Activated CD8-positive, alpha-beta T cell treated with anti-CD3 and anti-CD28 coated beads for 36 hours (primary cell): ENCODE measurements around the gene HOXC5. TPM values are rescaled to one million over a fixed set of nuclear protein-coding genes. Genes with fewer than 3 reads are reported as not detected.

ENCODE experiments used
- ATAC-seq: fragments of 200-7000 bp; cut with Tn5 transposase; one replicate; pipeline ENCODE4 v1.10.0; 2021; ENCODE audit warnings: mild to moderate bottlenecking, moderate library complexity
- CTCF ChIA-PET: fragments of 350-600 bp; sonication (Branson Sonifier 250); formaldehyde crosslinking; loops from one replicate; lab custom pipeline; 2021; ENCODE audit warnings: antibody characterized with exemption; lab: Charles Lee
- POLR2A ChIA-PET: fragments of 350-600 bp; sonication (Branson Sonifier 250); formaldehyde crosslinking; loops from one replicate; lab custom pipeline; 2021; ENCODE audit warnings: antibody characterized with exemption; lab: Charles Lee
- DNase-seq: peaks from one replicate; pipeline ENCODE4 v3.0.0-alpha.2; 2020
- H3K27ac Mint-ChIP-seq: one replicate; pipeline ENCODE4 v1.8.0; 2021; ENCODE audit warnings: mild to moderate bottlenecking, mixed read lengths
- H3K27me3 Mint-ChIP-seq: one replicate; pipeline ENCODE4 v1.8.0; 2021; ENCODE audit warnings: mixed read lengths
- H3K36me3 Mint-ChIP-seq: one replicate; pipeline ENCODE4 v1.8.0; 2021; ENCODE audit warnings: low read depth, mixed read lengths
- H3K4me1 Mint-ChIP-seq: one replicate; pipeline ENCODE4 v1.8.0; 2021; ENCODE audit warnings: low read depth, mixed read lengths
- H3K4me3 Mint-ChIP-seq: one replicate; pipeline ENCODE4 v1.8.0; 2021; ENCODE audit warnings: mild to moderate bottlenecking, moderate library complexity, mixed read lengths
- H3K9me3 Mint-ChIP-seq: one replicate; pipeline ENCODE4 v1.8.0; 2021; ENCODE audit warnings: mixed read lengths
- CTCF ChIP-seq: fragments of 200-600 bp; IDR thresholded peaks from one replicate; pipeline ENCODE4 v1.8.0; 2022; ENCODE audit warnings: antibody characterized with exemption, mild to moderate bottlenecking
- intact Hi-C: fragments of 100-400 bp; cut with micrococcal nuclease; formaldehyde crosslinking; loops from one replicate; pipeline ENCODE4 v1.10.0; 2022
- total RNA-seq, 2 experiments: library from RNA; stranded (reverse); gene quantifications; one replicate each; pipeline ENCODE4 v1.2.3, GENCODE V29; 2021

HOXC5 gene
- total RNA-seq, 2 experiments from 2014 or later: not detected

DNA sequence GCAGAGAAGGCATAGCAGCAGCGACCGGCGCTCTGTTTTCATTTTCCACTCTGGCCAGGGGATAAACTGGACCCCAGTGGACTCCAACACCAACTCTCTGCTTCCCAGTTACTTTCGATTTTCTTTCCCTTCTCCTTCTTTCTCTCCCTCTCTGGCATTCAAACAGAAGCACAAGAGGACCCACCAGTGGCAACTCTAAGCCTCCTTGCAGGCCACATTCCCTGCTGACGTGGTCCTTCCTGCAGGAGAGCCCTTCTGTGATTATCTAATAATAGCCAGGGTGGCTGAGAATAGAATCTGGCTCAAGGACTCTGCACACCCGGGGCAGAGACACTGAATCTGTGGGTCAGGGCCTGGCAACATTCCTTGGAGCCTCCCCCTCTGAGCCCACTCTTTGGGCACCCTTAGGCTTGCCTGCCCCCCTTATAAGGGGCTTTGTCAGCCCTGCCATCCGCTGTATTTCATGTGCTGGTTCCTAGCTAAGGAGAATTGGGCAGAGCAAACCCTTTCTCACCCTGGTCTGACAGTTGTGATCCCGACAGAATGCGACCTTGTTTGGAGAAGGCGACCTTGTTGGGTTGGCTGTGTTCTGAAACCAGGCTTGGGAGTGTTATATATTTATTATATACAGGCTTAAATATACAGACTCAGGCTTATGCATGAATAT is 12.8 kb upstream of the HOXC5 start:
- POLR2A ChIA-PET: no interaction called here
- DNase-seq: no peak
- CTCF ChIA-PET: interaction anchor here (1.5 kb wide), 1 partner anchor 189 kb away, joined by 3 read pairs; no protein-coding TSS in a partner anchor
- intact Hi-C loops: no loop called here
- Mint-ChIP-seq H3K27ac (no peak overlapping the region), H3K27me3 (peaks cover 64% of the 10 kb centered on the region), H3K9me3 (no peaks in the 10 kb centered on the region), H3K4me1 (peaks cover 9% of the 10 kb centered on the region), H3K4me3 (no peak overlapping the region), H3K36me3 (no peaks in the 10 kb centered on the region)
- ATAC-seq: no peak
- TF ChIP-seq CTCF: no peak

DNA sequence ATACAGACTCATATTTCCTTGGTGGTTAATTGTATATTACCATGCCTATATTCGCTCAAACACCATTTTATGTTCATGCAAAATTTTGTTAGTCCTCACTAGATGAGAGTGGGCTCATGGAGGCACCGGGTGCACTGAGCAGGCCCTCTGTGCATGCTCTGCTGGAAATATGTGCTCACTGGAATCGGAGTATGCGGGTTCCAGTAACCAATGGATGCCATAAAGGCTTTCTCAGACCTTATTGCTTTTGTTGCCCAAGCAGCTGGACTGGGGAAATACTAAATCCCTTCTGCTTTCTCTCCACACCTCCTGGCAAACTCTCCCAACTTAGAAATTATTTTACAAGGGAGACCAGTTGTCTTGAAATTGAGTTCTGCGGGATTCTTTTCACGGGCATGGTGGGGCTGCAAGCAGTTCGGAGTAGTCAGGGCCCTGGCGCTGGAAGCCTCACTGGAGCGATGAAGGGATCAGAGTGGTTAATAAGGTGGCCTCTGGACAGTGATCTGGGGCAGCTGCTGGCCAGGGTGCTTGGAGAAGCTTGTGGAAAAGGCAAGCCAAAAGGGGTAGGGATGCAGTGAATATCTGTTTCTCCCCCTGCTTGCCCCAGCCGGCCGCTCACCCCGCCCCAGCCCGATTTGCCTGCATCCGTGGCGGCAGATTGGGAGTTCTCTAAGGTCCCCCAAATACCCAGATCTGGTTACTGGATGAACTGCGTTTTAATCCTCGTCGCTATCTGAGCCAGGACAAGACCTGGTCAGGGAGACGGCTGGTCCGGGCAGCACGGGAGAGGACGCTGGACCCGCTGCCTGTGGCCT is 12.1 kb upstream of the HOXC5 start:
- POLR2A ChIA-PET: no interaction called here
- TF ChIP-seq CTCF: no peak
- Mint-ChIP-seq H3K4me1 (peaks cover 9% of the 10 kb centered on the region), H3K9me3 (no peaks in the 10 kb centered on the region), H3K4me3 (no peak overlapping the region), H3K27me3 (peaks cover 62% of the 10 kb centered on the region), H3K36me3 (no peaks in the 10 kb centered on the region), H3K27ac (no peak overlapping the region)
- no peak for DNase-seq
- CTCF ChIA-PET: interaction anchor here (0.6 to 1.5 kb wide), 2 partner anchors 189 to 196 kb away, joined by 3 read pairs; no protein-coding TSS in a partner anchor
- ATAC-seq: no peak
- intact Hi-C loops: no loop called here

DNA sequence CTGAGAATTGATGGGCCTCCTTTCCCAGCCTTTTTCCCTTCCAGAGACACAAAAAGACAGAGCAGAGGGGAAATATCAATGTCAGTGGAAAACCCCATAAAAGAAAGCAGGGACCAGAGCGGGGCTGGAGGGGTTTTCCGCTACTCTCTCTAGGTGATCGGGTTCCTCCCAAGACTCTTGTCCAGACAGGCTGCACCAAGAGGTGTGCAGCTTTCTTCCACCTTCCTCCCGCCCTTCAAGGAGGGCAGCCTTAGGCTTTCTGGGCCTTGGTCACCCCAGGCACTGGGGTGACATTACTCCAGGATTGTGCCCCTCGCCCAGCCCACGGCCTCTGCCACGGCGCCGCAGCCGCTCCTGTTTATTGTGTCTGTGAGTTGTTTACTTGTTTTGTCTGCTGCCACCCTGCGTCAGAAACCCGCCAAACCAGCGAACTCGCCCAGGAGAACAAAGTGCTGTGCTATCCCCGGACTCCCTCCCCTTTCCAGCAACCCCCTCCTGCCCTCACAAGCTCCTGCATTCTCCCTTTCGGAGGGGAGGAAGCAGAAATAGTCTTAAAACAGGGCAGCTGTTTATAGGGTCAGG is 11.3 kb upstream of the HOXC5 start:
- CTCF ChIA-PET: interaction anchor here (1.2 to 3.7 kb wide), 6 partner anchors 11 to 186 kb away, joined by 3 to 30 read pairs (median 16); partner anchors contain the start of genes HOXC10 and HOXC5
- ATAC-seq (no peak), DNase-seq (no peak)
- no peaks in the 10 kb centered on the region for H3K9me3 Mint-ChIP-seq
- H3K27ac Mint-ChIP-seq: no peak overlapping the region
- POLR2A ChIA-PET: interaction anchor here (1.0 to 1.3 kb wide), 2 partner anchors 24 to 184 kb away, joined by 3 read pairs; no protein-coding TSS in a partner anchor
- no peak overlapping the region for H3K4me3 Mint-ChIP-seq
- no peaks in the 10 kb centered on the region for H3K36me3 Mint-ChIP-seq
- peaks cover 62% of the 10 kb centered on the region for H3K27me3 Mint-ChIP-seq
- intact Hi-C loops: no loop called here
- peaks cover 10% of the 10 kb centered on the region for H3K4me1 Mint-ChIP-seq
- no peak for TF ChIP-seq CTCF

DNA sequence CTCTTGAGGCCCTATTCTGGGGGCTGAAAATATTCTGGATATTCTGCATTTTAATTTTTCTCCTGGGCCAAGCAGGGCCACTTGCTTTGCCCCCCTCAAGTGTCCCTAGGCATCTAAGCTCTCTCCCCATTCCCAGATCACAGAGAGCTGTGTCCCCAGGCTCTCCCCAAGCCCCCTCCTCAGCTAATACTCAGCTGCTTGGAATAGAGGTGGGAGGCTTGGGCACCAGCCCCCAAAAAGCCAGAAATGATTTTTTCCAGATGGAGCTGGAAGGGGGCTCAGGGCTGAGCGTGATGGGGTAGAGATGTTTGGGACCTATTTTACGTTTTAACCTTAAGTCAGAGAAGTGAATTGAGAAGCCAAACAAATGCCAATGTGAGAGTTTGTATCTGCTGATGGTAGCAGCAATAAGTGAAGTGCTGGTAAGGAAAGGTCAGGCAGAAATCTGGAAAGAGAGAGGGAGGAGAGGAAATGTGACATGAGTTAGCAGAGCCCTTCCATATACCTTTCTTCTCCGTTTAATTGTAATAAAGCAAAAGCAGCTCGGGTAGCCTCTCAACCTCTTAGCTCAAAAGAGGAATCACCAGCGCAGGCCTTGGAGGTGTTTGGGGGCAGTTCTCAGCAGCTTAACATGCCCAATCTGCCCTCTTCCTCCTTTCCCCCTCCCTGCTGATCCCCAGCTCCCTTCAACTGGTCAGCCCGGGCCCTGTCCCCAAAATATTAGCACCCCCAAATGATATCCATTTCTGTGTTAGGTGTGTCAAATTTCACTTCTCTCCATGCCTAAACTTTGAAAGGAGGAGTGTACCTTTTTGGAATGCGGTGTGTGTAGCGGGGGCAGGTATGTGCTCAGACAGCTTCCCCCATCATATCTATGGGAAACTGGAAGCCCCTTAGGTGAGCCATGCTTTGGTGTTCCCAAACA is 9.6 kb upstream of the HOXC5 start:
- Mint-ChIP-seq H3K4me3 (no peak overlapping the region), H3K4me1 (peaks cover 5% of the 10 kb centered on the region), H3K27me3 (peaks cover 67% of the 10 kb centered on the region), H3K9me3 (no peaks in the 10 kb centered on the region), H3K36me3 (no peaks in the 10 kb centered on the region), H3K27ac (no peak overlapping the region)
- no peak for TF ChIP-seq CTCF
- ChIA-PET POLR2A (interaction anchor here (1.6 kb wide), 1 partner anchor 13 kb away, joined by 5 read pairs; no protein-coding TSS in a partner anchor), CTCF (interaction anchor here (0.7 to 3.7 kb wide), 10 partner anchors 10 to 192 kb away, joined by 3 to 30 read pairs (median 12); partner anchors contain the start of genes HOXC10, HOXC5 and HOXC9)
- no peak for ATAC-seq
- DNase-seq: no peak
- intact Hi-C loops: no loop called here
